Upper lobe of left lung (tissue), 6 donors: ENCODE measurements around the gene COLEC11. TPM values are rescaled to one million over a fixed set of nuclear protein-coding genes. Genes with fewer than 3 reads are reported as not detected.

Experiments
- ATAC-seq, 2 donors: fragments of 200-7000 bp; cut with Tn5 transposase; one replicate each; pipeline ENCODE4 v1.9.1; 2022; ENCODE audit warnings: mild to moderate bottlenecking in 2 of 2, moderate library complexity in 2 of 2; ENCODE audit not compliant: low FRiP score in 2 of 2
- DNase-seq, 2 donors: peaks; one replicate each; pipeline ENCODE4 v3.0.0-alpha.2; 2019 to 2020
- H3K27ac ChIP-seq, 4 donors: fragments of 200-600 bp; sonication (generic); one replicate each; pipeline ENCODE4 v1.5.1; 2016 to 2019
- H3K27me3 ChIP-seq, 4 donors: fragments of 200-600 bp; sonication (generic); one replicate each; pipeline ENCODE4 v1.5.1; 2017 to 2019
- H3K36me3 ChIP-seq, 4 donors: fragments of 200-600 bp; sonication (generic); one replicate each; pipeline ENCODE4 v1.5.1; 2016 to 2019
- H3K4me1 ChIP-seq, 4 donors: fragments of 200-600 bp; sonication (generic); one replicate each; pipeline ENCODE4 v1.5.1; 2018 to 2019
- H3K4me3 ChIP-seq, 4 donors: fragments of 200-600 bp; sonication (generic); one replicate each; pipeline ENCODE4 v1.5.1; 2017 to 2019; ENCODE audit warnings: mild to moderate bottlenecking in 2 of 4, moderate library complexity in 1 of 4
- H3K9me3 ChIP-seq, 4 donors: fragments of 200-600 bp; sonication (generic); one replicate each; pipeline ENCODE4 v1.5.1; 2018 to 2019
- EP300 ChIP-seq, 4 donors: sonication (generic); formaldehyde crosslinking; IDR thresholded peaks; one replicate each; pipeline ENCODE4 v1.5.1; 2017; ENCODE audit warnings: antibody characterized with exemption in 4 of 4, control low read depth in 2 of 4
- POLR2A ChIP-seq, 4 donors: fragments of 450-650 bp; IDR thresholded peaks; one replicate each; pipeline ENCODE4 v1.5.1; 2016 to 2017; ENCODE audit warnings: antibody characterized with exemption in 4 of 4, mild to moderate bottlenecking in 2 of 4
- POLR2AphosphoS5 ChIP-seq, 2 donors: sonication (generic); formaldehyde crosslinking; IDR thresholded peaks; one replicate each; pipeline ENCODE4 v1.5.1; 2017; ENCODE audit warnings: antibody characterized with exemption in 2 of 2
- WGBS, 2 donors: methylation state at CpG; one replicate each; pipeline ENCODE4 v1.1.5; 2017 to 2018; 5-methylcytosine and 5-hydroxymethylcytosine counted together
- total RNA-seq, 6 donors: library from RNA; depleted of rRNA in 4 of 6; stranded (reverse); fragments of >200 nt in 4 of 6; gene quantifications; one replicate each; pipeline versions ENCODE4 v1.1.0 to v1.2.1, GENCODE V29; 2016 to 2021
- TF ChIP-seq, protein P1 (sequence below), 6 experiments: fragments of 450-650 bp in 4 of 6; fragments of 200-600 bp in 2 of 6; sonication (generic) in 2 of 6; IDR thresholded peaks; one replicate each; pipeline ENCODE4 v1.5.1; 2016 to 2019; ENCODE audit warnings: antibody characterized with exemption in 6 of 6
- donor health status: DM: no; HTN: no; CAD: no; lungs with moderate emphysema.
- donor health status: DM: no; HTN: yes; CAD: no; lungs with severe emphysema.

COLEC11 gene
- total RNA-seq, 6 donors from 2014 or later = 0.79 to 2.3 (median 1.3) TPM; not detected in 1

DNA sequence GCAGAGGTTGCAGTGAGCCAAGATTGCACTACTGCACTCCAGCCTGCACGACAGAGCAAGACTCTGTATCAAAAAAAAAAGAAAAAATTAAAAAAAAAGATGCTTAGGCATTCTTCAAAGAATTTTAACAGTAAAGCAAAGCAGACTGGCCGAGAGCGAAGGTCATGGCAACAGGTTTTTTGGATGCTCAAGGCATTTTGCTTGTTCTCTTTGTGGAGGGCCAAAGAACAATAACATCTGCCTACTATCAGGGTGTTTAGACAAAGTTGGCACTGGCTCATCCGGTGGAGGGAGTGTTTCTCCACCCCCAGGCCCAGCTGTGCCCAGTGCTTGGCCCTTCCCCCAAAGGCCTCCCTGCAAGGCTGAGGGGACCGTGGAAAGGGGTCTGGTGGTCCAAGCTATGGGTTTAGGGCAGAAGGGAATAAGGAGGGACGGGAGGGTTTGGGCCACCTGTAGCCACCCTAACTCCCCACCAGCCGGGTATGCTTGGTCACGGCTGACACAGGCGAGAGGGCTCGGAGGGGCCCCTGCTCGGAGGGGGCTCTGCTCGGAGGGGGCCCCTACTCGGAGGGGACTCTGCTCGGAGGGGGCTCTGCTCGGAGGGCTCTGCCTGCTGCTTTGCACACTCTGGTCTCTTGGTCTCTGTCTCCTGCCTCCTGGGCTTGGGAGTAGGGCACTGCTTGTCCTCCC, 36.4 kb downstream of the COLEC11 start:
- Histone ChIP-seq H3K9me3 (no peaks in the 10 kb centered on the region), H3K36me3 (no peaks in the 10 kb centered on the region), H3K27ac (no peak overlapping the region), H3K4me3 (no peak overlapping the region), H3K27me3 (no peaks in the 10 kb centered on the region), H3K4me1 (peaks cover 4 to 19% (median 8%) of the 10 kb centered on the region in 4 donors)
- DNase-seq (no peak), ATAC-seq (no peak)
- WGBS, 2 donors = 68 to 76% methylated on average over 4 to 15 of the region's 15 CpGs
- TF ChIP-seq, protein P1, sequence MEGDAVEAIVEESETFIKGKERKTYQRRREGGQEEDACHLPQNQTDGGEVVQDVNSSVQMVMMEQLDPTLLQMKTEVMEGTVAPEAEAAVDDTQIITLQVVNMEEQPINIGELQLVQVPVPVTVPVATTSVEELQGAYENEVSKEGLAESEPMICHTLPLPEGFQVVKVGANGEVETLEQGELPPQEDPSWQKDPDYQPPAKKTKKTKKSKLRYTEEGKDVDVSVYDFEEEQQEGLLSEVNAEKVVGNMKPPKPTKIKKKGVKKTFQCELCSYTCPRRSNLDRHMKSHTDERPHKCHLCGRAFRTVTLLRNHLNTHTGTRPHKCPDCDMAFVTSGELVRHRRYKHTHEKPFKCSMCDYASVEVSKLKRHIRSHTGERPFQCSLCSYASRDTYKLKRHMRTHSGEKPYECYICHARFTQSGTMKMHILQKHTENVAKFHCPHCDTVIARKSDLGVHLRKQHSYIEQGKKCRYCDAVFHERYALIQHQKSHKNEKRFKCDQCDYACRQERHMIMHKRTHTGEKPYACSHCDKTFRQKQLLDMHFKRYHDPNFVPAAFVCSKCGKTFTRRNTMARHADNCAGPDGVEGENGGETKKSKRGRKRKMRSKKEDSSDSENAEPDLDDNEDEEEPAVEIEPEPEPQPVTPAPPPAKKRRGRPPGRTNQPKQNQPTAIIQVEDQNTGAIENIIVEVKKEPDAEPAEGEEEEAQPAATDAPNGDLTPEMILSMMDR (IDR thresholded peaks at IDR 0.05) = no peak
- TF ChIP-seq POLR2A (IDR thresholded peaks at IDR 0.05) (no peak), POLR2AphosphoS5 (IDR thresholded peaks at IDR 0.05) (no peak), EP300 (IDR thresholded peaks at IDR 0.05) (no peak)

DNA sequence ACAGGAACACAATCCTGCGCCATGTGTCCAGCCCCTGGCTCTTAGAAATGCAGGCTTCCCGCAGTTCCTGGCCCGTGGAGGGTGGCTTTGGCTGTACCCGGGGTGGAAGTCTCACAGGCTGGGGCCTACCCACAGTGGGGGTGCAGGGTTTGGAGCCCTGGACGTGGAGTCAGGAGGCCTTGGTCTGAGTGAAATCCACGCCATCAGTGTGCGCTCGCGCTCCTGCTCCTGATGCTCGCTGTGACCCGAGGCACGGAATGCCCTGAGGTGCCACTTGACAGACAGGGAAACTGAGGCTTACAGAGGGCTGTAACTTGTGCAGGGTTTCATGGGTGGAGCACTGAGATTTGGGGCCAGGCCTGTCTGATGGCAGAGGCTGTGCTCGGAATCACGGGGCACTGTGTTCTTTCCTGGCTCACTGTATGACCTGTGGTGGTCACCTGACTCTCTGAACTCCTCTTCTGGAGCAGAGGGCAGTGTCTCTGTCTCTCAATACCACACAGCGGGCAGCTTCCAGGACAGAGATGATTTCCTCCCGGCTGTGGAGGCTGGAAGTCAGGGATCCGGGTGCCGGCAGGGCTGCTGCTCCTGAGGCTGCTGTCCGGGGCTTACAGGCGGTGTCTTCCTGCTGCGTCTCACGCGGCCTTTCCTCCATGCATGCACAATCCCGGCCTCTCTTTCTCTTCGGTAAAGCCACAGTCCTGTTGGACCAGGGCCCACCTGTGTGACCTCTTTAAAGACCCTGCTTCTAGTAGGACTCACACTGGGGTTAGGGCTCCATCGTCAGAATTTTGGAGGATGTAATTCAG, 37.1 kb downstream of the COLEC11 start:
- H3K4me3 ChIP-seq = no peak overlapping the region
- H3K4me1 ChIP-seq = peaks cover under 1 to 13% (median 4%) of the 10 kb centered on the region in 4 donors
- H3K27me3 ChIP-seq = no peaks in the 10 kb centered on the region
- H3K27ac ChIP-seq = no peak overlapping the region
- ATAC-seq = no peak
- no peaks in the 10 kb centered on the region for H3K36me3 ChIP-seq
- TF ChIP-seq EP300 (IDR thresholded peaks at IDR 0.05) (no peak), POLR2AphosphoS5 (IDR thresholded peaks at IDR 0.05) (no peak), POLR2A (IDR thresholded peaks at IDR 0.05) (no peak)
- TF ChIP-seq, protein P1 (IDR thresholded peaks at IDR 0.05) = no peak
- 89 to 90% methylated on average over 12 to 26 of the region's 26 CpGs for WGBS, 2 donors
- H3K9me3 ChIP-seq = no peaks in the 10 kb centered on the region
- DNase-seq = peak in 1 of 2 donors; percentile 18

DNA sequence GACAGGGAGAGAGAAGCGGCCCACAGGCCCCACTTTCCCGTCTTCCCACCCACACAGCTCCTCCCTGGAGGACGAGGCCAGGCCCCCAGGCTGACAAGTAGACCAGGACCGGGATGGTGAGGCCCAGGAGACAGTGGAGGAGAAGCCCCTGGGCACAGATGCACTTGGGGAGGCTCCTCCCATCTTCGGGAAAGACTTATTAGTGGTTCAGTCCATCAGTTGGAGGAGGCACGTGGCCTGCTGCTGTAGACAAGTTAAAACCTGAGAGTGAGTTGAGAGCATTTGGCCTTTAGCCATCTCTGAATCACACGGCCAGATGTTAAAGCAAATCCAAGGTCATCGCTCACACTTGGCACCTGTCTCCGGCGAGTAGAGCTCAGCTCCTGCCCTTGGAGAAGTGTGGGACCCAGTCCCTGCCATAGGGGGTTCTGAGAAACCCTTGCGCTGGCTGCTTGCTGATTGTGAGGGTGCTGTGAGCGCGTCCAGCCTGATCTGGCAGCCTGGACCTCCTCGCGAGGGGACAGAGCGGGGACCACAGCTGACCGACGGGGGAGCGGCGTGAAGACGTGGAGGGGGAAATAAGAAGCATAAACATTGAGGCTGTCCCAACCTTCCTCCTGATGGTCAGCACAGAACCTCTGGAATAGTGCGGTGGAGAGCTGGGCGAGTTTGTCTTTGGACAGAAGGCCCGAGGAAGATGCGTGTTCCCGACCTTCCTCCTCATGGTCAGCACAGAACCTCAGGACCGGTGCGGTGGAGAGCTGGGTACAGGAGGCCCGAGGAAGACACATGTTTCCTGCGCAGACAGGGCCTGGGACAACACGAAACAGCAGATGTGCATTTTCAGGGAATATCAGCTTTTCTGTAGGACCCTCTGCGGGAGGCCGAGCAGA, 38.4 kb downstream of the COLEC11 start:
- Histone ChIP-seq H3K27me3 (no peaks in the 10 kb centered on the region), H3K9me3 (no peaks in the 10 kb centered on the region), H3K36me3 (no peaks in the 10 kb centered on the region), H3K4me3 (no peak overlapping the region), H3K4me1 (peaks cover 0 to 13% (median 4%) of the 10 kb centered on the region in 4 donors), H3K27ac (no peak overlapping the region)
- DNase-seq (peak in 1 of 2 donors; percentile 17), ATAC-seq (no peak)
- 82 to 85% methylated on average over 30 to 33 of the region's 33 CpGs for WGBS, 2 donors
- TF ChIP-seq POLR2AphosphoS5 (IDR thresholded peaks at IDR 0.05) = no peak
- TF ChIP-seq EP300 (IDR thresholded peaks at IDR 0.05) = no peak
- TF ChIP-seq, protein P1 (IDR thresholded peaks at IDR 0.05) = no peak
- no peak for TF ChIP-seq POLR2A (IDR thresholded peaks at IDR 0.05)

DNA sequence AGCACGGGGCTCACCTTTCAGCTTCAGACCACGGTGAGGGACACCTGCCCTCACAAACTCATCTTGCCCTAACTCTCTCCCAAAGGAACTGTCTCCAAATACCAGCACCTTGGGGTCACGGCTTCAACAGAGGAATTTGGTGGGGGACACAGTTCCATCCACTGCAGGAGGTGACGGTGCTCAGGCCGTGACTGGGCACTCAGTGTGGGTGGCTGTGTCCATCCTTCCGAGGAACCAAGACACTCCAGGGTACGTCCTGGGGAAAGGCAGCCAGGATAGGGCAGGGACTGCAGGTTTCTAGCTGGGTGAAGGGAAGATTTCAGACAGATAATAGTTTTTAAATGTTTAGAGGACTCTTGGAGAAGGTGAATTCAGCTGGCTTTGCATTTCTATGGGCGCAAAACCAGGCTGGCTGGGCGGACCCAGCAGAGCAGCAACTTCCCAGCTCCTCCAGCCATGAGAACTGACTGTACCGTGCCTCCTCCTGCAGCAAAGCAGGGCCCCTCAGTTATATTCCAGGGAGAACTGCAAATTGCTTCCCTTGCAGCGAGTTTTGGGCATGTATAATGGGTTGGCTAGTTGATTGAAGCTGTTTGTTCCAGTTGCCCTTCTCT, 39.2 kb downstream of the COLEC11 start:
- no peak for DNase-seq
- 91% methylated on average over 11 of the region's 11 CpGs for WGBS, 2 donors
- no peak for ATAC-seq
- TF ChIP-seq POLR2AphosphoS5 (IDR thresholded peaks at IDR 0.05) (no peak), POLR2A (IDR thresholded peaks at IDR 0.05) (no peak), EP300 (IDR thresholded peaks at IDR 0.05) (no peak)
- TF ChIP-seq, protein P1 (IDR thresholded peaks at IDR 0.05) = no peak
- H3K36me3 ChIP-seq = no peaks in the 10 kb centered on the region
- H3K9me3 ChIP-seq = no peaks in the 10 kb centered on the region
- H3K27ac ChIP-seq = no peak overlapping the region
- H3K4me3 ChIP-seq = no peak overlapping the region
- peaks cover 0 to 13% (median 4%) of the 10 kb centered on the region in 4 donors for H3K4me1 ChIP-seq
- H3K27me3 ChIP-seq = no peaks in the 10 kb centered on the region
